Measurements from ENCODE around the gene SEC23A.

GRCh38 chr14:39016733-39017095 lies 86.3 kb downstream of the SEC23A start:
- TF ChIP-seq POLR2AphosphoS5 (IDR thresholded peaks at IDR 0.05): no peak
- TF ChIP-seq, protein P1, sequence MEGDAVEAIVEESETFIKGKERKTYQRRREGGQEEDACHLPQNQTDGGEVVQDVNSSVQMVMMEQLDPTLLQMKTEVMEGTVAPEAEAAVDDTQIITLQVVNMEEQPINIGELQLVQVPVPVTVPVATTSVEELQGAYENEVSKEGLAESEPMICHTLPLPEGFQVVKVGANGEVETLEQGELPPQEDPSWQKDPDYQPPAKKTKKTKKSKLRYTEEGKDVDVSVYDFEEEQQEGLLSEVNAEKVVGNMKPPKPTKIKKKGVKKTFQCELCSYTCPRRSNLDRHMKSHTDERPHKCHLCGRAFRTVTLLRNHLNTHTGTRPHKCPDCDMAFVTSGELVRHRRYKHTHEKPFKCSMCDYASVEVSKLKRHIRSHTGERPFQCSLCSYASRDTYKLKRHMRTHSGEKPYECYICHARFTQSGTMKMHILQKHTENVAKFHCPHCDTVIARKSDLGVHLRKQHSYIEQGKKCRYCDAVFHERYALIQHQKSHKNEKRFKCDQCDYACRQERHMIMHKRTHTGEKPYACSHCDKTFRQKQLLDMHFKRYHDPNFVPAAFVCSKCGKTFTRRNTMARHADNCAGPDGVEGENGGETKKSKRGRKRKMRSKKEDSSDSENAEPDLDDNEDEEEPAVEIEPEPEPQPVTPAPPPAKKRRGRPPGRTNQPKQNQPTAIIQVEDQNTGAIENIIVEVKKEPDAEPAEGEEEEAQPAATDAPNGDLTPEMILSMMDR (IDR thresholded peaks at IDR 0.05): no peak

Data from suprapubic skin (tissue), 3 donors.